Measurements from ENCODE around the gene ACLY. TPM values are rescaled to one million over a fixed set of nuclear protein-coding genes. Genes with fewer than 3 reads are reported as not detected.

ACLY gene
- total and polyA plus RNA-seq, 2 of the 13 experiments (the other 11 are each of a cell fraction or from before 2014, with no cell fraction given), result 111 to 218 TPM

- 83% methylated on average over 3 of the region's 3 CpGs for WGBS (ENCODE audit: low lambda C conversion rate)
- no peaks in the 10 kb centered on the region for H4K20me1 ChIP-seq (ENCODE audit: insufficient read depth, low read length)
- no peaks in the 10 kb centered on the region for H3K36me3 ChIP-seq (replicated peaks in 1 of 2; ENCODE audit: control insufficient read depth in 1 of 2, insufficient read depth in 2 of 2, low read length in 2 of 2)
- no peaks in the 10 kb centered on the region for H3K27me3 ChIP-seq (ENCODE audit: control insufficient read depth in 1 of 2, insufficient read depth in 2 of 2, low read length in 2 of 2)
- no TSS peak for BruUV-seq (replicated peaks)
- CTCF ChIA-PET (ENCODE audit: low intra/inter-chr PET ratio, low total read pairs), result no interaction called here
- TF ChIP-seq ZNF33B (CRISPR knock-in tag; IDR thresholded peaks at IDR 0.05) (no peak), MLX (CRISPR knock-in tag; IDR thresholded peaks at IDR 0.05) (no peak), ZNF503 (CRISPR knock-in tag; IDR thresholded peaks at IDR 0.05) (no peak), YEATS4 (CRISPR knock-in tag; IDR thresholded peaks at IDR 0.05; ENCODE audit: borderline replicate concordance) (no peak), SUZ12 (IDR thresholded peaks at IDR 0.05; ENCODE audit: low read depth, low read length) (no peak), ZNF550 (CRISPR knock-in tag; IDR thresholded peaks at IDR 0.05; ENCODE audit: borderline replicate concordance) (no peak), ZNF770 (CRISPR knock-in tag; IDR thresholded peaks at IDR 0.05) (peak; percentile 74)
- FAIRE-seq, result no peak
- POLR2A ChIA-PET, result no interaction called here
- H3K4me3 ChIP-seq (replicated peaks in 1 of 3; ENCODE audit: insufficient read depth in 1 of 3, low read depth in 2 of 3, low read length in 3 of 3), result no peak overlapping the region
- peaks cover 64% of the 10 kb centered on the region for H3K4me1 ChIP-seq (ENCODE audit: insufficient read depth, low read length)
- no peak overlapping the region for H3K4me2 ChIP-seq (ENCODE audit: low read depth, low read length)
- intact Hi-C loops (cut with micrococcal nuclease; ENCODE audit: unreplicated experiment), result no loop called here
- DNase-seq (ENCODE audit: low spot score), result no peak
- H2AFZ ChIP-seq (ENCODE audit: low read length), result no peak overlapping the region
- no peak for ATAC-seq
- no peak overlapping the region for H3K9ac ChIP-seq (ENCODE audit: insufficient read depth, low read depth, low read length)
- H3K9me3 ChIP-seq (ENCODE audit: low read length), result no peaks in the 10 kb centered on the region
- H3K27ac ChIP-seq (ENCODE audit: extremely low read length, insufficient read depth, low read length), result no peak overlapping the region
- in situ Hi-C loops (cut with HindIII; ENCODE audit: extremely low pct_ligation_motif_present, low pct_unique_long_range_greater_than_20kb), result no loop called here
- no peaks in the 10 kb centered on the region for H3K79me2 ChIP-seq (ENCODE audit: insufficient read depth, low read length)
These were observed 24.7 kb upstream of the ACLY start for GRCh38 chr17:41943492-41943891.

All from HepG2 (cell line).